IPS-NIHi7 (cell line): ENCODE data around the gene ZKSCAN1.
"Not testable (repeated sequence)": the region's sequence is repeated elsewhere in the genome, so short reads cannot be mapped to it uniquely, and the experiment has no call there.

Experiments
- DNase-seq: peaks from one replicate; pipeline ENCODE4 v3.0.0; 2012; ENCODE audit warnings: mixed read lengths; ENCODE audit errors: extremely low spot score

The ZKSCAN1 gene

DNA sequence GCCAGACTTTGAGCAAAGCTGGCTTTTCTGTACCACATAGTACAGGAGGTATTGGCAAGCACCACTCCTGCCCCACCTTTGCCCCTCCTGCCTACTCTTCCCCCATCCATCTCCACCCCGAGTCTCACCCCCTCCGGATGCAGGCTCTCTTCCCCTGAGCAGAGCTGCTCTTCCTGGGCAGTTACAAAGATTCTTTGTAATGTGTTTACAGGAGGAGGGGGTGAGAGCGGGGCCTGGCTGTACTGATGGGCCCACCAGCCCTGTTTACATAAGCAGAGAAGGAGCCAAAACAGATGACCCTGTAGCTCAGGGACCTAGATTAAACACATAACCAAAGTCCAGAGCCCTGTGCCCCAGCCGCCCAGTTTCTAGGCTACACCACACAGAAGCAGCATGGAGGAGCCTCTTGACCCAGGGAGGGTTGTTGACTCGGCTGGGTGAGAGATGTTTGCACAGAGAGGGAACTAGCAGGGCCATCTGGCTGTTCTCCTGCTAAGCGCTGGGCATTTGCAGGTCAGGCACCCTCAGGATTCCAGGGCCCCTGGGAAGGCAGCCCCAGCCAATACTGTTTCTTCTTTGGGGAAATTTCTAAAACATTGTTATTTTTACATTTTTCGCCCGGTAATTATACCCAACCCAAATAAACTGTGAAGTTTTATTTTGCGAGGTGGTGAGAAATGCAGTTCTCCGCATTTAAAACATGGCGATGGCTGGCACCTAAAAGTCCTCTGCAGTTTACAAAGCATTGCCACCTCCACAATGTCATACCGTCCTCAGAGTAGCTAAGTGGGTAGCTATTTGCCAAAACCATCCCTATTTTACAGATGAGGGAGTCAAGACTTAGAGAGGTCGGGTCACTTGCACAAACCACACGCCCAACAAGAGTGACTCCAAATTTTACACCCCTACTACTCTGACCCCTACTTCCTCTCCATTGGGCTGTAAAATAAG, 11.4 kb upstream of the ZKSCAN1 start:
- peak; percentile 33 for DNase-seq

GRCh38 chr7:100007887-100008286, 7.5 kb upstream of the ZKSCAN1 start:
- no peak for DNase-seq

DNA sequence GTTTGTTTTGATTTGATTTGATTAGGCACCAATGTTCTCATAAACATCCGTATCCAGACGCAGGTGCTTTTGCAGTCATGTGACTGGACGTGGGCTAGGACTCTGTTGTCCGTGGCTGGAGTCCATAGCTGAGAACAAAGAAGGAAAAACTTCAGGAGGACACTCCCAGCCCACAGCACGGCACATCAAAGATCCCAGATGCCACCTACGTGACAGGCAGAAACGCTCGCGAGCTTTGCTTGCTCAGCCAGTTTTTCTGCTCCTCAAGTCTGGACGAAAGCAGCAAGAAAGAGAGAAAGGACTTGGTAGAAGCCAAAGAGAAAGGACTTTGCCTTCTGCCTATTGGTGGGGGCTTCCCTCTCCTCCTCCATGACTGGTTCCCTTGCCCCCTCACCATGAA, 6.9 kb upstream of the ZKSCAN1 start:
- DNase-seq: no peak

- not testable (repeated sequence) for DNase-seq
Observed at GRCh38 chr7:100009952-100010351, 5.4 kb upstream of the ZKSCAN1 start.

- DNase-seq: no peak
Observed at GRCh38 chr7:100010901-100011300, 4.5 kb upstream of the ZKSCAN1 start.

DNA sequence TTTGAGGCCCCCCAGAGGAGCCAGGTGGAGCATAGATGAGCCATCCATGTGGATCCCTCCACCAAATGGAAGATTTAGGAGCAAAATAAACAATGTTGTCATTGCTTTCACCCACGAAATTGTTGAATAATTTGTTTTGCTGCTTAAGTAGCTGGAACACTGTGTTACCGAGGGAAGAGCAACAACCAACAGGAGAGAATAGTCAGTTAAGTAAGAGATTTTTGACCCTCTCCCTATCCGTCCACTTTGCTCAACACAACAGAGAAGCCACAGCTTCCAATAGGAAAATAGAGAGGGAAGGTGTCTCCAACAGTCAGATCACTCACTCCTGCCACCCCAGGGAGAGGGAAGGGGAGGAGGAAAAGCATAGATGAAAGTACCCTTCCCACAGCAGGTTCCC, 3.9 kb upstream of the ZKSCAN1 start:
- no peak for DNase-seq

DNA sequence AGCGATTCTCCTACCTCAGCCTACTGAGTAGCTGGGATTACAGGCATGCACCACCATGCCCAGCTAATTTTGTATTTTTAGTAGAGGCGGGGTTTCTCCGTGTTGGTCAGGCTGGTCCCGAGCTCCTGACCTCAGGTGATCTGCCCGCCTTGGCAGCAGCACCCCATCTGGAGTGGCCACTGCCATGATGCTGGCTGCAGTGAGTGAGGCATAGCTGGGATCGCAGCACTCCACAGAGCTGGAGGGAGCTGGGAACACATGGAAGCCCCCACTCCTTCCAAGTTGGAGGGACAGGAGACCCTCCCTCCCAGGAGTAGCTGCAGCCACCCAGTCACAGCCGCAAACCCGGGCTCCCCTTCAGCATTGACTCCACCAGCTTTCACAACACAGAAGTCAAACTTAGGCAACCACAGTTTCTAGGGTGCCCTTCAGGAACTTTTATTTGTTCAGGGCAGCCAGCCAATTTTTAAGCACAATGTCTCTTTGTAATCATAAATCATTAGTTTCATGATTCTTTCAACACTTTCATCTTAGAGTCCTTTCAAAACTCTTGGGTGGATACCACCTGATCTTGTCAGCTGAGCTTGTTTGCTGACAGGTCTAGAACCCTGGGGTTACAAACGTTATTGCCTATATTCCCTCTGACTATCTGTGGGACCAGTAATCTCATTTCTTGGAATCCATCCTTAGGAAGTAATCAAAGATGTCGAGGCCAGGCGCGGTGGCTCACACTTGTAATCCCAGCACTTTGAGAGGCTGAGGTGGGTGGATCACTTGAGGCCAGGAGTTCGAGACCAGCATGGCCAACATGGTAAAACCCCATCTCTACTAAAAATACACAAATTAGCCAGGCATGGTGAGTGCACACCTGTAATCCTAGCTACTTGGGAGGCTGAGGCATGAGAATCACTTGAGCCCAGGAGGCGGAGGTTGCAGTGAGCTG, 2.7 kb upstream of the ZKSCAN1 start:
- DNase-seq: not testable (repeated sequence)

DNA sequence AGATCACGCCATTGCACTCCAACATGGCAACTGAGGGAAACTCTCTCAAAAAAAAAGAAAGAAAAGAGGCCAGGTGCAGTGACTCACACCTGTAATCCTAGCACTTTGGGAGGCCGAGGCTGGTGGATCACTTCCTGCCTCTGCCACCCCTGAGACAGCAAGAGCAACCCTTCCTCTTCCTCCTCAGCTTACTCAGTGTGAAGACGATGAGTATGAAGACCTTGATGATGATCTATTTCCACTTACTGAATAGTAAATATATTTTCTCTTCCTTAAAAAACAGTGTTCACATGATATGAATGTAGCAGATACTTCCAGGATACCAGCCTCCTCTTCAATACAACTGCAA, 2.1 kb upstream of the ZKSCAN1 start:
- DNase-seq: no peak

GRCh38 chr7:100016215-100016901, 962 bp downstream of the ZKSCAN1 start:
- no peak for DNase-seq

DNA sequence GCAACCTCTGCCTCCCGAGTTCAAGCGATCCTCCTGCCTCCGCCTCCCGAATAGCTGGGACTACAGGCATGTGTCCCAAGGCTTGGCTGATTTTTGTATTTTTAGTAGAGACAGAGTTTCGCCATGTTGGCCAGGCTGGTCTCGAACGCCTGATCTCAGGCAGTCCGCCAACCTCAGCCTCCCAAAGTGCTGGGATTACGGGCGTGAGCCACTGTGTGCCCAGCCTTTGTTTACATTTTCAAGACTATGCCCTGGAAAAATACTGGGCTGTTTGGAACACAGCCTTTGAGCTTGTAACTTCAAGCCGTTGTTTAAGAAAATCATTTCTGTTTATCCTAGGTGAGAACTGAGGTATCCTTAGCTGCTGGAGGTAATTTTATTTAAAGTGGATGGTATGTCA, 1.9 kb downstream of the ZKSCAN1 start:
- no peak for DNase-seq

- no peak for DNase-seq
Observed at GRCh38 chr7:100017875-100018274, 2.5 kb downstream of the ZKSCAN1 start.

DNA sequence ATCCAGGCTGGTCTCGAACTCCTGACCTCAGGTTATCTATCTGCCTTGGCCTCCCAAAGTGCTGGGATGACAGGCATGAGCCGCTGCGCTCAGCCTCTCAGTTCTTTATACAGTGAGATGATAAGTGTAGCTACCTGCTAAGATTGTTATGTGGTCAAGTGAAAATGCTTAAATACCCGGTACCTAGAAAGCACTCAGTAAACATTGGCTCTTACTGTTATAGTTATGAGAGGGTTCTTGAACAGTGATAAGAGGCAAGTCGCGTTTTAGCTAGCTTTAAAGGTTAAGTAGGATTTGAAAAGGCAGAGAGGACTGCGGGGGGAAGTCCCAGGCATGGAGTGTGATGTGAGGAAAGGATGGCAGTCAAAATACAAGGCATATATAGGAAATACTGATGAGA, 4.5 kb downstream of the ZKSCAN1 start:
- no peak for DNase-seq

DNA sequence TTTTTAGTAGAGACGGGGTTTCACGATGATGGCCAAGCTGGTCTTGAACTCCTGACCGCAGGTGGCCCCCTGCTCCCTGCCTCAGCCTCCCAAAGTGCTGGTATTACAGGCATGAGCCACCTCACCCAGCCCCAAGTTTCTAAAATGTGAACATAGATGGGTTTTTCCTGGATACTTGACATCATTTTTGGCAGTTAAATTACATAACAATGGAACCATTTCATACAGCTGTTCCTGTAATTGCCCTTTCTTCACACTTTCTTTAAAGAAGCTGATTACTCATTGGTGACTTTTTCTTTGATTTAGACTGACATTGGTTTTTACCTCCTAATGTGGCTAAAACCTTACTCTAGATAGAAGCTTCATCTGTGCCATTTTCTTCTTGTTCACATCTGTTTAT, 5.9 kb downstream of the ZKSCAN1 start:
- DNase-seq: no peak

DNA sequence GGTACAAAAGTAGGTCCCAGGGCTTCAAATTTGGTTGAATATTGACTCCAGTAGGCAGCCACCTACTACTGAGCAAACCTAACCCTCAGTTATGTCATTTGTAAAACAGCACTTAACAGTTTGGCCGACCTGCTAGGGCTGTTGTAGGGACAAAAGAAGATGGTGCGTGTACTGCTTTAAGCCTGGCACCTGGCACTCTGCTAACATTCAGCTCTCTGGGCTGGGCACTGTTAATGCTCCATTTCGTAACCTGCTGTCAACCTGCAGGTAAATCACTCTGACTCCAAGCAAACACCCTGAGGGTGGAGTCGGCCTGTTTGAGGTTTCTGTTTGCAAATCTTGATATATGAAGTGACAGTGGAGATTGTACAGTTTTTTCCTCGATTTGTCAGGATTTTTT, 7.2 kb downstream of the ZKSCAN1 start:
- DNase-seq: no peak

DNA sequence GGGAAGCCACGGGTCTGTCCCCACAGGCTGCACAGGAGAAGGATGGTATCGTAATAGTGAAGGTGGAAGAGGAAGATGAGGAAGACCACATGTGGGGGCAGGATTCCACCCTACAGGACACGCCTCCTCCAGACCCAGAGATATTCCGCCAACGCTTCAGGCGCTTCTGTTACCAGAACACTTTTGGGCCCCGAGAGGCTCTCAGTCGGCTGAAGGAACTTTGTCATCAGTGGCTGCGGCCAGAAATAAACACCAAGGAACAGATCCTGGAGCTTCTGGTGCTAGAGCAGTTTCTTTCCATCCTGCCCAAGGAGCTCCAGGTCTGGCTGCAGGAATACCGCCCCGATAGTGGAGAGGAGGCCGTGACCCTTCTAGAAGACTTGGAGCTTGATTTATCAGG, 8.1 kb downstream of the ZKSCAN1 start:
- no peak for DNase-seq

- no peak for DNase-seq
Observed at GRCh38 chr7:100024020-100024619, 8.7 kb downstream of the ZKSCAN1 start.

- DNase-seq: no peak
Observed at GRCh38 chr7:100027197-100027596, 11.8 kb downstream of the ZKSCAN1 start.

DNA sequence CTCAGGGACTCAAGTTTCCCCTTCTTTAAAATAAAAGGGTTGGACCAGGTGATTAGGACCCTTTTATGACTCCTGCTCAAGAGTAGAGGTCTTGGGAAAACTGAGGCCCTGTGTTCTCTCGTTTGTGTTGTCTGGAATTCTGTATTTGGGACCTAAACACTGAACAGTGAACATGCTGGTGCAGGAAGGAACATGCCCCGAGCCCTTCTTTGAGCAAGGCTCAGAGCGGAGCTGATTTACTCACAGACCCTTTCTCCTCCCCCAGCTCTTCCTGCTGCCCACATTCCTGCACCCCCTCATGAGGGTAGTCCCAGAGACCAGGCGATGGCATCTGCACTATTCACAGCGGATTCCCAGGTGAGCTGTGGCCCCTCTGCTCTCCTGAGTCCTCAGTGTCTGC, 14.2 kb downstream of the ZKSCAN1 start:
- DNase-seq: no peak

DNA sequence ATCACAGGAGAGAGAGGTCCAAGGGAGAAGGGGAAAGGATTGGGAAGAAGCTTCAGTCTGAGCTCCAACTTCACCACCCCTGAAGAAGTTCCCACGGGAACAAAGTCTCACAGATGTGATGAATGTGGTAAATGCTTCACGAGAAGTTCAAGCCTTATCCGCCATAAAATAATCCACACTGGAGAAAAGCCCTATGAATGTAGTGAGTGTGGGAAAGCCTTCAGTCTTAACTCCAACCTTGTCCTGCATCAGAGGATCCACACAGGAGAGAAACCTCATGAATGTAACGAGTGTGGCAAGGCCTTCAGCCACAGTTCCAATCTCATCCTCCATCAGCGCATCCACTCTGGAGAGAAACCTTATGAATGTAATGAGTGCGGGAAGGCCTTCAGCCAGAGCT, 18.1 kb downstream of the ZKSCAN1 start:
- no peak for DNase-seq

GRCh38 chr7:100034871-100035510, 19.6 kb downstream of the ZKSCAN1 start:
- no peak for DNase-seq

GRCh38 chr7:100035876-100036275, 20.5 kb downstream of the ZKSCAN1 start:
- no peak for DNase-seq
